ENCODE data around the gene ST3GAL3.
A peak's percentile ranks its signal among the peaks of the same experiment; 100 is the strongest.

ST3GAL3 gene

DNA sequence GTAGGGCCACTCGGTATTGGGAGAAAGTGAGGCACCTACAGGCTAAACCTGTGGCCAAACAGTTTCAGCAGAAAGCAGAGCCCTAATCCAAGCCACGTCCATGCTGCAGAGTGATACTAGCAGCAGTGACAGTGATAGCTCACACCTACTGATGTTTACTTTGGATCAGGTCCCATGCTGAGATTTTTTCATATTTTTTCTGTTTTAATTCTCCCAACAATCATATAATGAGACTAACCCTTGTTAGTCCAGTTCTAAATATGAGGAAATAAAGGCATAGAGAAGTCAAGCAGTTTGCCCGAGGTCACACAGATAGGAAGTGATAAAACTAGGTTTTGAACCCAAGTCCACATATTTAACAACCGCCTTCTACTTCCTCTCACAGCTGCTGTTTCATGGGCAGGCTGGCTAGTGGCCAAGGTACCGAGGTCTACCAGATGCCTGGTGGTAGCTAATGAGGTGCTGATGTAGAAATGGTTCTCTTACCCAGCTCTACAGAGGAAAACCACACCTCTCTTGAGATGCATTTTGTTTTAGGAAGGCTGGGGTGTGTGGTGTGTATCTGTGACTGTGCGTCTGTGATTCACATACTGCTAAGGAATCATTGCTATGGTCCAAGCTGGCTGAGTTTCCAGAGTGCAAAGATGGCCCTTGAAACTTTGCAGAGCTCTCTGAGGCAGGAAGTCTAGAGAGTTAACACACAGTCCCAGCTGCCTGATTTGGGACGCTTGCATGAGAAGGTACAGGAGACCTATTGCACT is 146.0 kb downstream of the ST3GAL3 start:
- DNase-seq: peak; percentile 93

DNA sequence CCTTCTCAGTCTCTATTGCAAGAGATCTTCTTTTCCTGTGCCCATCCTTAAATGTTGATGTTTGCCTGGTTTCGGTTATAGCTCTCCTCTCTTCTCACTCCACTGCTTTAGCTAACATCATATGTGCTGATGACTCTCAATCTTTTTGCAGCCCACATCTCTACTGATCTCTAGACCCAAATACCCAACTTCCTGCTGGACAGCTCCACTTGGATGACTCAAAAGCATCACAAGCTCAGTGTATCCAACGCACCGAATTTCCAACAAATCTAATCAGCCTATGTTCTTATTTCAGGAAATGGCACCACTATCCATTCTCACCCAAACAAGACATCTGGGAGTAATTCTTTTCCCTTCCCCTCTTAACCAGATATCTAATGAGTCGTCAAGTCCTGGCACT is 147.1 kb downstream of the ST3GAL3 start:
- DNase-seq: no peak

DNA sequence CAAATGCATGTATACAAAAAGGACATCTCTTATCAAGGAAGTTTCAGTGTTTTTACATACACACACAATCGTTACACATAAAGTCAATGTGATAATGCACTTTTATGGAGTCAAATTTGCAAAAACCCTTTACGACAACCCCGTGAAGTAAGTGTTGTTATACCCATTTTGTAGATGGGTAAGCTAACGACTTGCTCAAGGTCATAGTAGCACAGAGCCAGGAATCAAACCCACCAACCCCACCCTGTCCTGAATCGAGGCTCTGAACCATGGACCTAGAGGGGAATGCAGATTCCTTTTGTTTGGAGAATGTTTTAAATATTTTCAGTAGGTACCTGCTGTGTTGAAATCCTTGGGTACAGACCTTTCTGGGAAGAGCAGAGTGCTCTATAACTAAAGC is 148.9 kb downstream of the ST3GAL3 start:
- DNase-seq: no peak

DNA sequence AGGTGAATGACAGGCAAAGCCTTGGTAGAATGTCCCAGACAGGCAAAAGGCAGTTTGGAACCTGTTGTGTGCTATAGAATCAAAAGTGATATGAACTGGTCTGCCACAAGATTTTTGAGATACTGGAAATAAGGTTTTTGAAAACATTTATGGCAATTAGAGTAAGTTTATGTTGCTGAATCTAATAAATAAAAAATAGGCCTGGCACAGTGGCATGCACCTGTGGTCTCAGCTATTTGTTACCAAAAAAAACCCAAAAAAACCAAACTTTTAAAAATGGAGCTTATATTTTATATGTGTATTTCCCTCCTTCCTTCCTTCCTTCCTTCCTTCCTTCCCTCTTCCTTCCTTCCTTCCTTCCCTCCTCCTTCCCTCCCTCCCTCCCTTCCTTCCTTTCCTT is 149.8 kb downstream of the ST3GAL3 start:
- no peak for DNase-seq

DNA sequence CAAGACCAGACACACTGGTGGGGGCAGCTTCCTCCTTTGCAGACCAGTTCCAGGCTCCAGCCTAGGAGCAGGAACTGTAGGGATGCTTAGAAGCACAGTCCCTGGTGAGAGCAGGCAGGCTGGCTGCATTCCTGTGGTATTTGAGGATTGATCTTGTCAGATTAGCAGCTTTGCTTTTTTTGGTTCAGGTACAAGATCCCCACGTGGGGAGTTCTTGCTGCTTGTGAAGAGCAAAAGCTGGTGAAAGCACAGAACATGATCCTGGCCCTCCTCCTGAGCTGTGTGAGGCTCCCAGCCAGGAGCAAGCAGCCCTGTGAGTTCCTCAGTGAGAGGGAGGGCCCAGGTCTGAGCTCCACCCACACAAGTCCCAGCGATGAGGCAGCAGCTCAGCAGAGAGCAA is 151.0 kb downstream of the ST3GAL3 start:
- peak; percentile 62 for DNase-seq

DNA sequence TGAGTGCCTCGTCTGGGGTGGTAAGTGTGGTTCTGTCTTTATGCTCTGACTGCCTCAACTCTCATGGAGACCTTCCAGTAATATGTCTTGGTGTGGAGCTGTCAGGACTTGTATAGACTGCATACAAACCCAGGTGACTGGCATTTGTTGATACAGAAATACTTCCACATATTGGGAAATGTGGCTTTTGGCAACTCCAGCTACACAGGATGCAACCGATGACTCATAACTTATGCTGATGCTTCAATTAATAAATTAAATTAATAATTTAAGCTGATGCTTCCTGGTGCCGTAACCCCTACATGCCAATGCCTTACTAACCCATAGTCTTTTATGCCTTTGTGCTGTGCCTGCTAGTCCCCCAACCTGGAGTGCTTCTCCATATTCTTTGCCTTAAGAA is 154.0 kb downstream of the ST3GAL3 start:
- DNase-seq: no peak

DNA sequence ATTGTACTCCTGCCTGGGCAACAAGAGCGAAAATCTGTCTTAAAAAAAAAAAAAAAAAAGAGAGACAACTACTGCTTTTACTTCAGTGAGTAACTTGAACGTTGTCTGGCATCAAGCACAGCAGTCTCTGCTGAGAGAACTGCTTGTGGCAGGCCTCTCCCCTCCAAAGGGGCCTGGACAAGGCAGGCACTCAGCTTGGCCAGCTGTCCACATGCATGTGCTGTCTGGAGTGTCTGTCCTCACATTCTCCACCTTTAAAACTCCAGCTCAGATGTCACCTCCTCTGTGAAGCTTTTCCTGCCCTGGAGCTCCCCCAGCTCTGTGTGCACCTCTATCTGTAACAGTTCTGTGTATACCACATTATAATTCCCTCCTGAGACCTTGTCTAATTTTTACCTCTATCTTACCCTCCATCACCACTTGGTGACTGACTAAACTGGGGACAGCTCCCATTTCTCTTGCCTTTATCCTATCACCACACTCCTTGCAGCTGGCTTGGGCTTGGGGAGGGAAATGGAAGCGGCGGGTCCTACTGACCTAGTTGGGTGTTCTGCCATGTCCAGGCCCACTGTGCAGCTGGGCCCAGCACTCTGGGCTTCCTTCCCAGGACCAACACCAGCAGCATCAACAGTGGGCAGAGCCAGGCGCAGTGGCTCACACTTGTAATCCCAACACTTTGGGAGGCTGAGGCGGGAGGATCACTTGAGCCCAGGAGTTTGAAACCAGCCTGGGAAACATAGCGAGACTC is 154.8 kb downstream of the ST3GAL3 start:
- no peak for DNase-seq

DNA sequence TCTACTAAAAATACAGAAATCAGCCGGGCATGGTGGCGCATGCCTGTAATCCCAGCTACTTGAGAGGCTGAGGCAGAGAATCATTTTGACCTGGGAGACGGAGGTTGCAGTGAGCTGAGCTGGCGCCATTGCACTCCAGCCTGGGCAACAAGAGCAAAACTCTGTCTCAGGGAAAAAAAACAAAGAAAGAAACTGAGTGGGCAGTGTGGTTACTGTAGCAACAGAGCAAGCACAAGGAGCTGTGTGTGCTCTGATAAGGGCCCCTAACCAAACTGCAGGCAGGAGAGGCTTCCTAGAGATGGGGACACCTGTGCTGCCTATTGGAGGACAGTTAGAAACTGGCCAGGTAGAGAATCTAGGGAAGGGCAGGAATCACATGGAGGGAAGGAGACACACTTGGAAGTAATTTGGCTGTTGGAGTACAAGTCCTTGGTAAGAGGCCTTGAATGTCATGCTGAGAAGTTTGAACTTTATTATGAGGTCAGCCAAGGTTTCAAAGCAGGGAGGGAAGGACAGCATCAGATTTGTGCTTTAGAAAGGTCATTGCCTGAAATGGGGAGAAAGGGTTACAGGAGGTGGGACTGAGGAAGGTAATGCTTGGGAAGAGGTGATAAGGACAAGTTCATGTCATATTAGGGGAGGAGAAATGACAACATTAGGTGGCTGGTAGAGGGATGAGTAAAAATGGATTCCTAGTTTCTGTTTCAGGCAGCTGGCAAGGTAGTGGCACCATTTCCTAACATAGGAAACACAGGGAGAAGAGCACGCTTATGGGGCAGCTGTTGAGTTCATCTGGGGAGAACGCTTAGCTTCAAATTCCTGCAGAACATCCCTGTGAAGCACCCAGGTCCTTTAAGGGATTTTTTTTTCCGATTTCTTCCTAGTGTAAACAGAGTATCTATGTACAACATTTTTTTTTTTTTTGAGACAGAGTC is 157.0 kb downstream of the ST3GAL3 start:
- no peak for DNase-seq

DNA sequence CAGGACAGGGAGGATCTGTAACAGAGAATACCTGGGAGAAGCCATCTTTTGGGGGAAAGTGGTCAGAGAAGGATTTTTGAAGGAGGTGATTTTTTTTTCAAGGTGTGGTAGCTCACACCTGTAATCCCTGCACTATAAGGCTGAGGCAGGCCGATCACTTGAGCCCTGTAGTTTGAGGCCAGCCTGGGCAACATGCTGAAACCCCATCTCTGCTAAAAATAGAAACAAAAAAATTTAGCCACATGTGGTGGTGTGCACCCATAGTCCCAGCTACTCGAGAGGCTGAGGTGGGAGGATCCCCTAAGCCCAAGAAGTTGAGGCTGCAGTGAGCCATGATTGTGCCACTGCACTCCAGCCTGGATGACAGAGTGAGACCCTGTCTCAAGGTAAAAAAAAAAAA is 158.9 kb downstream of the ST3GAL3 start:
- no peak for DNase-seq

DNA sequence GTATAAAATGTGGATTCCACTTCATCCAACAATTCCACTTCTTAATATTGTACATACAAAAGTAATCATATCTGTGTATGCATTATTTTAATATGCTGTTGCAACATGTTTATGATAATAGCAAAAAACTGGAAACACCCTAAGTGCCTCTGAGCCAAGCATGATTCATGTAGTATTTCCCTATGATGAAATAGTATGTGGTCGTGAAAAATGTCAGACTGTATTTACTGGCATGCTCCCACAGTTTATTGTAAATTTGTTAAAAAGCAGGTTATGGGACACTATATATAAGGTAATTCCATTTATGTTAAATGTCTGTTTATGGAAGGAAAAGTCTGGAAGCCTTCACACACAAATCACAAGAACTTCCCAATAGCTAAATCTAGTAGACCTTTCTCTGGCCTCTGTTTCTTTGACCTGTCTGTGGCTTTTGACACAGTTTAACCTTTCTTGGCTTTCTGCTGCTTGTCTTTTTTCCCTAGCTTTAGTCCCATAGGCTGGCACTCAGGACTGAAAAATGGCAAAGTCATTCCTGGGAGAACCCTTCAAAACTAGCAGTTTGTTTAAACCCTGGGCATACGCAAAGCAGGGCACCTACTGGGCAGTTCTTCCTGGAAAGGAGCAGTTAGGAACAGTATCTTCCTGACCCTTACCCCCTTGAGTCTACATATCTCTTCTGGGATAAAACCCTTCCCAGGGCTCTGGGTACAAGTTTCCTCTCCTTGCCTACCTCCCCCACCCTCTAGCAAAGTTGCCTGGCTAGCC is 160.8 kb downstream of the ST3GAL3 start:
- no peak for DNase-seq

DNA sequence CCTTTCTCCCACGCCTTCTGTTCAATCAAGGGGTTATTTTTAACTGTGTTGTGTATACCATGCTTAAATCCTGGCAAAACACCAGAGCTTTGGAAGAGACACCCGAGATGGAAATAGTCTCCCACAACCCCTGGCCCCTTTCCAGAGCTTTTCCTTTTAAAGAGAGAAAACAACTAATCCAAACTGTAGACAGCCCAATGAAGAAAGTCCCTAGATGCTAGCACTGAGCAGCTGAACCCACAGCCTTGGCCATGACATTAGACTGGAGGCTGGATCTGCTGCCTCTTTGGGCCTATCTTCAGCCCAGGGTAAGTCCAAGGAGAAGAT is 161.4 kb downstream of the ST3GAL3 start:
- peak; percentile 67 for DNase-seq

DNA sequence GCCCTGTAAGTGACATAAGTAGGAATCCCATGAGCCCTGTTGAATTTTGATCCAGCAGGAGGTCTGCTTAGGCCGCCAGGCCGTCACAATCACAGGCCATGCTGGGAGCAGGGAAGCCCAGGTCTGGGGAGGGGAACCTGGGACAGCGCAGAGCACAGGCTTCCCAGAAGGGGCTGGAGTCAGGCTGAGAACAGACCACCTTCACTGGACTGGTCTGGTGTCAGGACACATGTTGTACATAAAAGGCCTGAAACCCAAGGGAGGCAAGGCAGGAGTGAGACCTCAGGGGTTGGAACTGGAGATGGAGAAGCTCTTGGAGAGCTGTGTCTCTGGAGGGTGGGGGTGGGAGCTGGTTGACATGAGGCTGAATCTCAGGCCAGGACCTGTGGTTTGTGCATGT is 163.0 kb downstream of the ST3GAL3 start:
- no peak for DNase-seq

DNA sequence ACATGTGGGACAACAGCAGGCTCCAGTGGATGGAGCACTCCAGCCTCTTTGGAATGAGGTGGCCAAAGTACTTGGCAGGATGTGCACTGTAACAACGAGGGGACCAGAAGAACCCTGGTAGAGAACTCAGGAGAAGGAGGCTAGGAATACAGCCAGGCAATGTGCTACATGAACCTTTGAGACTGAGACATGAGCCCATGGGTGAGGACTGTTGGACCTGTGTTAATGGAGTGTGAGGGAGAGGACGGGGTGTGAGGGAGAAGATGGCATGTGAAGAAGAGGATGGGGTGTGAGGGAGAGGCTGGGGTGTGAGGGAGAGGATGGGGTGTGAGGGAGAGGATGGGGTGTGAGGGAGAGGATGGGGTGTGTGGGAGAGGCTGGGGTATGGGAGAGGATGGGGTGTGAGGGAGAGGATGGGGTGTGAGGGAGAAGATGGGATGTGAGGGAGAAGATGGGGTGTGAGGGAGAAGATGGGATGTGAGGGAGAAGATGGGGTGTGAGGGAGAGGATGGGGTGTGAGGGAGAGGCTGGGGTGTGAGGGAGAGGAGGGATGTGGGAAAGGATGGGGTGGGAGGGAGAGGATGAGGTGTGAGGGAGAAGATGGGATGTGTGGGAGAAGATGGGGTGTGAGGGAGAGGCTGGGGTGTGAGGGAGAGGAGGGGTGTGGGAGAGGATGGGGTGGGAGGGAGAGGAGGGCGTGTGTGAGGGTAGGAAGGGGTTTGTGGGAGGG is 164.0 kb downstream of the ST3GAL3 start:
- no peak for DNase-seq

DNA sequence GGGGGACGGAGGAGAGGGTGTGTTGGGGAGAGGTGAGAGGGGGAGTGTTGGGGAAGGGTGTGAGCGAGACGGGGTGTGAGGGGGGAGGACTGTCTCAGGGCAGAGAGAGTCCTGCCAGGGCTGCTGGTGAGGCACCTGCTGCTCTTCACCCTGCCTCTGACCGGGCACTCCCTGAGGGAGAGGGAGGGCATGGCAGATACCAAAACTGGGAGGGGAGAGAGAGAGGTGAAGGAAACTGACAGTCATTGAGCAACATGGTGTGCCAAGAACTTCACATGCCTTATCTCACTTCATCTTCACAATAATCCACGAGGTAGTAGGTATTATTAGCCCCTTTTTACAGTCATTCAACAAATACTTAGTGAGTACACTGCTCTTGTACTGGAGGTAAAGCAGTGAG is 164.9 kb downstream of the ST3GAL3 start:
- no peak for DNase-seq

DNA sequence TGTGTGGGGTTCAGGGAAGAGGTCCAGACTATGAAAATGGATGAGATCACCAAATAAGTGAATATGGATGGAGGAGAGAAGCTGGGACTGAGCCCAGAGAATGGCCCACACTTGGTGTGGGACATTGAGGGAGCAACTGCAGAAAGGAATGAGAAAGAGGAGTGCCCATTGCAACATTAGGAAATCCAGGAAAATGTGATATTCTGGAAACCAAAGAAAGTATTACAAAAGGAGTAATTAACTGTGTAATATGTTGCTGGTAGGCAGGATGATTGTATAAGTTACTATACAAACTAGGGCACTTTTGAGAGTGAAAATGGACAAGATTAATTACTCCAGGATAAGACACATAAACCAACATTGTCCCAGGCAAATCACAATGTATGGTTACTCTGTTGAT is 166.5 kb downstream of the ST3GAL3 start:
- no peak for DNase-seq

DNA sequence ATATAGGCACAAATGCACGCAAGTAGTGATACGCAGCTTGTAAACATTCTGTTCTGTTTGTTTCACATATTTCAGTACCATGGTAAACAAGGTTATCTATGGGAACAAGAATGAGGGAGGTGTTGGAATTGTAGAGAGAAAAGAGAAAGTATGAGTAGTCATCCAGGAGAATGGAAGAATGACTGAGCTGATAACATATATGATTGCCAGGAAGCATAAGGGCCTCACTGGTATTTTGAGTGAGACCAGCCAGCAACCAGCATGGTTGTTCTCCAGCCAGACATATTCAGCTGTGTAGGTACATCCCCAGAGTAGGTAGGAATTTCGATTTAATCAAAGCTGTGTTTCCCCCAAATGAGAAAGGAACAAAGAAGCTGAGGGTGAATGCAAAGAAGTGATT is 167.4 kb downstream of the ST3GAL3 start:
- DNase-seq: no peak

DNA sequence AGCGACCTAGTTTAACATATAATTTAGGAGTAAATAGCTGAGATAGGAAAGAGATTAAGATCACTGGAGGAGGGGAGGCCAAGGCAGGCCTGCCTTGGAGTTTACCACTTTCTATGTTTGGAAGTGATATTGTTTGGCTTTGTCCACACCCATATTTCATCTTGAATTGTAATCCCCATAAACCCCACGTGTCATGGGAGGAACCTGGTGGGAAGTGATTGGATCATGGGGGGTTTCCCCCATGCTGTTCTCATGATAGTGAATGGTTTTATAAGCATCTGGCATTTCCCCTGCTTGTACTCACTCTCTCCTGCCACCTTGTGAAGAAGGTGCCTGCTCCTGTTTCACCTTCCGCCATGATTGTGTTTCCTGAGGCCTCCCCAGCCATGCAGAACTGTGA is 168.0 kb downstream of the ST3GAL3 start:
- no peak for DNase-seq

DNA sequence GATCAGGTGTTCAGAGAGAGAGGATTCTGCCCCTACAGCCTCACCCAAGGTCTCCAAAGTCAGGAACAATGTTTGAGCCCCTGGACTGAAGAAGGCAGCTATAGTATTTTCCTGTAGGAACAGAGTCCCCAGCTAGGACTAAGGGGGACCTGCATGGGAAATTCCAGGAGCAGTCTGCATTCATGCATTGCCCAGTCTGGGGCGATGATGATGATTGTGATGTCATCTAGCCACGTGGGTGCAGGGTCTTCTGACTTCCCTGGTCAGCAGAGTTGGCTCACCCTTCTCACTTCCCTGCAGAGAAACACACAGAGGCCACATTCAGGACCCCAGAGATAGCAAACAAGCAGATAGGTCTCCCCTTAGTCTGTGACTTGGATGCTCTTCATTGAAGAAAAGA is 169.8 kb downstream of the ST3GAL3 start:
- no peak for DNase-seq

DNA sequence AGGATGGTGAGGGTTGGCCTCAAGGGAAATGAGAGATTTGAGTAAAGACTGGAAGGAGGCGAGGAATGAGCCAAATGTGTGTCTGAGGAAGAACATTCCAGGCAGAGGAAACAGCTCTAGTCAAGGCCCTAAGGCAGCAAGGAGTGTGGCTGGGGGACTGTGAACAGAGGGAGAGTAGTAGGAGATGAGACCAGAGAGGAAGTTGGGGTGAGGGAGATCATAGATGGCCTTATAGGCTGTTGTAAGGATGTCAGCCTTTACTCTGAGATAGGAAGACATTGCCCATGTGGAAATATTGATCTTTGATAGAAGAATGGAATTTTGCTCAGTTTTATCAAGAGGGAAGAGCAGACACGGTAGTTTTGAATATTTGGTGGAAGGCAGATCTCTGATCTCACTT is 171.1 kb downstream of the ST3GAL3 start:
- no peak for DNase-seq

DNA sequence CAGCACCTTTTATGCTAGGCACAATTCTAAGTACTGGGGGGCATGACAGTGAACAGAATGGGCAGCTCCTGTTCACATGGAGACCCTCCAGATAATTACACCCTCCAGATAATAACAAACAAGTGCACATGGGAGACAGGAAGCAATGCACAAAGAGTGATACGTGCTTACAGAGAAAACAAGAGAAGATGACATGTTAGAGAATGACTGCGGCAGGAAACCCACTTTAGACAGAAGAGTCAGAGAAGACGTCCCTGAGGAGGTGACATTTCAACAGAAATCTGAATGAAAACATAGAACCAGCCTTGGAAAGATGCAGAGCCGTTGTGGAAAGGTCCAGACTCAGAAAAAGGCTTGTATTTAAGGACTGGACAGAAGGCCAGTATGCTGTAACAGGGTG is 171.5 kb downstream of the ST3GAL3 start:
- DNase-seq: no peak

DNA sequence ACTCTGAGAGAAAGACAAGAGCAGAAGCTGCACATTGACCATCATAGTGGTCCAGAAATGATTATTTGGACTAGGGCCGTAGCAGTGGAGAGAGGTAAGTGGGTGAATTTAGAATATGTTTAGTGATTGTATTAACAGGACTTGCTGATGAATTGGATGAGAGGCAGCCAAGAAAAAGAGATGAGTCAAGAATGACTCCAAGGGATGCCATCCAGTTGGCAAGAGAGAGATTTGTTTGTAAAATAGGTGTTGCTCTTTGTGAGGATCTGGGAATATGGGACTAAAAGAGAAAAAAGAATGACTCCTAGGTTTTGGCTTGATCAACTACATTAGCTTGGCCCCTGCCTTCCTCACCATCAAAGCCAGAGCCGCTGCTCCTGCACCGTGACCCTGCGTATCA is 172.1 kb downstream of the ST3GAL3 start:
- no peak for DNase-seq

DNA sequence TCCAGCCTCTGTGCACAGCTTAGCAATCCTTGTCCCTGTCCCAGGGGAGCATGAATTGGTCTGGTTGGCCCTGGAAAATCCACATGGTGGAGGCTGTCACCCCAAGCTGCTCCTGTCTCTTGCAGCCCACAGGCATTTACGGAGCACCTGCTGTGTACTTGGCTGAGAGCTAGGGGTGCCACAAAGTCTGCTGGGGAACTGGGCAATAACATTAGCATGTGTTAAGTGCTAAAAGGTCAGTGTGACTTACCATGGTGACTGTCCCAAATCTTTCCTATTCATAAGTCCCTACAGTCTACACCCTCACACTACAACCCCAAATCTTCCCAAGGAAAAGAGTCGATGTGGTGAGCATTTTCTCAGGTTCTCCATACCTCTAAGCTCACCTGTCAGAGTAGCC is 172.7 kb downstream of the ST3GAL3 start:
- no peak for DNase-seq
